Heart left ventricle (tissue), 16 donors: Measurements from ENCODE around the gene FOXA2. TPM values are rescaled to one million over a fixed set of nuclear protein-coding genes. Genes with fewer than 3 reads are reported as not detected.

Experiments used
- ATAC-seq, 4 donors: fragments of 200-7000 bp; cut with Tn5 transposase; one replicate each; pipeline ENCODE4 v1.9.1; 2020 to 2022; ENCODE audit warnings: moderate library complexity in 4 of 4, mild to moderate bottlenecking in 3 of 4, moderate number of reproducible peaks in 1 of 4
- DNase-seq, 5 donors: peaks; one replicate each; pipeline ENCODE4 v3.0.0-alpha.2; 2020
- H3K27ac ChIP-seq, 12 donors: fragments of 200-600 bp; sonication (generic) in 4 of 12; one replicate each; pipeline versions ENCODE4 v1.5.0 to v1.8.0; 2016 to 2022; ENCODE audit warnings: mild to moderate bottlenecking in 2 of 12
- H3K27me3 ChIP-seq, 9 donors: fragments of 200-600 bp; sonication (generic) in 2 of 9; one replicate each; pipeline versions ENCODE4 v1.5.1 to v1.8.0; 2016 to 2022; ENCODE audit warnings: mild to moderate bottlenecking in 3 of 9
- H3K36me3 ChIP-seq, 9 donors: fragments of 200-600 bp; sonication (generic) in 2 of 9; one replicate each; pipeline versions ENCODE4 v1.5.0 to v1.8.0; 2018 to 2022; ENCODE audit warnings: mild to moderate bottlenecking in 2 of 9
- H3K4me1 ChIP-seq, 12 donors: fragments of 200-600 bp; sonication (generic) in 4 of 12; one replicate each; pipeline versions ENCODE4 v1.5.0 to v1.8.0; 2016 to 2022; ENCODE audit warnings: mild to moderate bottlenecking in 3 of 12
- H3K4me3 ChIP-seq, 12 donors: fragments of 200-600 bp; sonication (generic) in 4 of 12; one replicate each; pipeline versions ENCODE4 v1.5.0 to v1.8.0; 2017 to 2022; ENCODE audit warnings: mild to moderate bottlenecking in 9 of 12, moderate library complexity in 4 of 12
- H3K9me3 ChIP-seq, 12 donors: fragments of 200-600 bp; sonication (generic) in 4 of 12; one replicate each; pipeline versions ENCODE4 v1.5.0 to v1.8.0; 2016 to 2022; ENCODE audit warnings: mild to moderate bottlenecking in 1 of 12
- CTCF ChIP-seq, 12 donors: fragments of 200-600 bp; sonication (generic) in 4 of 12; IDR thresholded peaks; one replicate each; pipeline versions ENCODE4 v1.5.0 to v1.8.0; 2018 to 2022; ENCODE audit warnings: antibody characterized with exemption in 12 of 12, mild to moderate bottlenecking in 5 of 12
- POLR2A ChIP-seq, 2 donors: fragments of 450-650 bp; IDR thresholded peaks; one replicate each; pipeline ENCODE4 v1.6.1; 2017; ENCODE audit warnings: antibody characterized with exemption in 2 of 2, mild to moderate bottlenecking in 2 of 2, moderate library complexity in 2 of 2
- WGBS, 4 donors: extraction: QIAGEN DNeasy Blood & Tissue Kit in 2 of 4; methylation state at CpG; one replicate each; pipeline versions ENCODE4 v1.1.5 to v1.1.7; 2013 to 2018; 5-methylcytosine and 5-hydroxymethylcytosine counted together
- intact Hi-C, 10 donors: fragments of 100-400 bp; cut with DNase I; formaldehyde crosslinking; loops; one replicate each; pipeline versions ENCODE4 v1.11.1 to v1.14.2; 2022
- polyA plus RNA-seq, 2 donors: library from polyadenylated mRNA; stranded (reverse); fragments of 200-250 nt; gene quantifications; one replicate each; pipeline ENCODE4 v1.2.3, GENCODE V29; 2013
- total RNA-seq, 9 donors: library from RNA; depleted of rRNA in 2 of 9; stranded (reverse); fragments of >200 nt in 2 of 9; fragmentation: NEBNext Ultra II Directional in 3 of 9; extraction: Animal tissue kit (Norgen Biotek cat#: 25700) in 3 of 9; gene quantifications; one replicate each; pipeline versions ENCODE4 v1.1.0 to v1.2.4, GENCODE V29; 2016 to 2023
- donor health status: ischemic (EF 13 %, LVEDD 7.1; RV severe dilation, severe dysfunction).
- donor health status: healthy with polysubstance abuse.
- donor health status: DM: no; HTN: yes; CAD: no.
- donor health status: DM: no; HTN: no; CAD: no.
- donor health status: ischemic (EF 25% LVEDD 6.9; RV normal size, moderate dysfunction).
- donor health status: ischemic (EF 25% LVEDD 5.7; RV mildly dilated, moderate dysfunction).
- donor health status: healthy.
- donor health status: DM: yes; HTN: yes; CAD: no.
- donor health status: ischemic (EF 35%, LVEDD 5.7; RV mildly dilated, moderate dysfunction).
- donor health status: nonischemic (EF 11% LVEDD 7.7; RV severe dilation, severe dysfunction).
- donor health status: DM: yes; HTN: yes; CAD: no.
- donor health status: PGD.
- donor health status: ischemic (EF 29% LVEDD 5.4; RV normal size, mild dysfunction).
- donor health status: nonischemic (EF 23%, LVEDD 6.1; RV moderate dilation, normal function).

Gene FOXA2
- total and polyA plus RNA-seq, 11 donors: not detected

GRCh38 chr20:22568872-22569344 lies 15.5 kb downstream of the FOXA2 start:
- Histone ChIP-seq H3K27ac (no peak overlapping the region), H3K9me3 (no peaks in the 10 kb centered on the region), H3K27me3 (peaks cover 27 to 99% (median 89%) of the 10 kb centered on the region in 9 donors), H3K4me1 (peaks cover 0 to 15% (median 0%) of the 10 kb centered on the region in 12 donors), H3K4me3 (no peak overlapping the region), H3K36me3 (no peaks in the 10 kb centered on the region)
- TF ChIP-seq CTCF (IDR thresholded peaks at IDR 0.05): no peak
- TF ChIP-seq POLR2A (IDR thresholded peaks at IDR 0.05): no peak
- 0 to 4% (median 1%) methylated on average over 16 to 31 of the region's 31 CpGs for WGBS, 4 donors
- no peak for ATAC-seq
- intact Hi-C loops: loop anchor here in 1 of 10 donors (10.0 kb wide), 1 partner anchor 54 kb away; no protein-coding TSS in a partner anchor
- DNase-seq: no peak

GRCh38 chr20:22567944-22568871 lies 16.2 kb downstream of the FOXA2 start:
- intact Hi-C loops: loop anchor here in 1 of 10 donors (10.0 kb wide), 1 partner anchor 53 kb away; no protein-coding TSS in a partner anchor
- Histone ChIP-seq H3K36me3 (no peaks in the 10 kb centered on the region), H3K27ac (no peak overlapping the region), H3K4me1 (peaks cover 0 to 15% (median 0%) of the 10 kb centered on the region in 12 donors), H3K27me3 (peaks cover 27 to 98% (median 89%) of the 10 kb centered on the region in 9 donors), H3K9me3 (no peaks in the 10 kb centered on the region), H3K4me3 (no peak overlapping the region)
- WGBS, 4 donors: 2 to 4% (median 2%) methylated on average over 48 to 57 of the region's 57 CpGs
- ATAC-seq (no peak), DNase-seq (no peak)
- TF ChIP-seq POLR2A (IDR thresholded peaks at IDR 0.05): no peak
- TF ChIP-seq CTCF (IDR thresholded peaks at IDR 0.05): no peak

- no peak for TF ChIP-seq POLR2A (IDR thresholded peaks at IDR 0.05)
- no peak for TF ChIP-seq CTCF (IDR thresholded peaks at IDR 0.05)
- Histone ChIP-seq H3K4me1 (peaks cover 0 to 15% (median 0%) of the 10 kb centered on the region in 12 donors), H3K27me3 (peaks cover 18 to 98% (median 89%) of the 10 kb centered on the region in 9 donors), H3K27ac (no peak overlapping the region), H3K36me3 (no peaks in the 10 kb centered on the region), H3K4me3 (no peak overlapping the region), H3K9me3 (no peaks in the 10 kb centered on the region)
- intact Hi-C loops: loop anchor here in 1 of 10 donors (10.0 kb wide), 1 partner anchor 52 kb away; no protein-coding TSS in a partner anchor
- 4 to 5% (median 4%) methylated on average over 13 of the region's 13 CpGs for WGBS, 4 donors
- no peak for DNase-seq
- no peak for ATAC-seq
Measured at GRCh38 chr20:22566876-22567658, 17.3 kb downstream of the FOXA2 start.
